ENCODE measurements around the gene KERA. TPM values are rescaled to one million over a fixed set of nuclear protein-coding genes. Genes with fewer than 3 reads are reported as not detected.

KERA gene
- total RNA-seq, 1 donor from 2014 or later, result not detected

GRCh38 chr12:91043408-91043807, 14.4 kb downstream of the KERA start:
- TF ChIP-seq, protein P1, sequence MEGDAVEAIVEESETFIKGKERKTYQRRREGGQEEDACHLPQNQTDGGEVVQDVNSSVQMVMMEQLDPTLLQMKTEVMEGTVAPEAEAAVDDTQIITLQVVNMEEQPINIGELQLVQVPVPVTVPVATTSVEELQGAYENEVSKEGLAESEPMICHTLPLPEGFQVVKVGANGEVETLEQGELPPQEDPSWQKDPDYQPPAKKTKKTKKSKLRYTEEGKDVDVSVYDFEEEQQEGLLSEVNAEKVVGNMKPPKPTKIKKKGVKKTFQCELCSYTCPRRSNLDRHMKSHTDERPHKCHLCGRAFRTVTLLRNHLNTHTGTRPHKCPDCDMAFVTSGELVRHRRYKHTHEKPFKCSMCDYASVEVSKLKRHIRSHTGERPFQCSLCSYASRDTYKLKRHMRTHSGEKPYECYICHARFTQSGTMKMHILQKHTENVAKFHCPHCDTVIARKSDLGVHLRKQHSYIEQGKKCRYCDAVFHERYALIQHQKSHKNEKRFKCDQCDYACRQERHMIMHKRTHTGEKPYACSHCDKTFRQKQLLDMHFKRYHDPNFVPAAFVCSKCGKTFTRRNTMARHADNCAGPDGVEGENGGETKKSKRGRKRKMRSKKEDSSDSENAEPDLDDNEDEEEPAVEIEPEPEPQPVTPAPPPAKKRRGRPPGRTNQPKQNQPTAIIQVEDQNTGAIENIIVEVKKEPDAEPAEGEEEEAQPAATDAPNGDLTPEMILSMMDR (conservative IDR thresholded peaks at IDR 0.05; ENCODE audit: low read depth, low read length), result no peak
- H3K4me3 ChIP-seq (ENCODE audit: low read depth, low read length), result no peak overlapping the region
- no peak for DNase-seq (ENCODE audit: low read depth)

GRCh38 chr12:91040096-91040755, 17.6 kb downstream of the KERA start:
- DNase-seq (ENCODE audit: low read depth), result no peak
- TF ChIP-seq, protein P1 (conservative IDR thresholded peaks at IDR 0.05; ENCODE audit: low read depth, low read length), result no peak
- no peak overlapping the region for H3K4me3 ChIP-seq (ENCODE audit: low read depth, low read length)

- TF ChIP-seq, protein P1 (conservative IDR thresholded peaks at IDR 0.05; ENCODE audit: low read depth, low read length), result no peak
- DNase-seq (ENCODE audit: low read depth), result no peak
- no peak overlapping the region for H3K4me3 ChIP-seq (ENCODE audit: low read depth, low read length)
Measured at GRCh38 chr12:91037276-91037675, 20.5 kb downstream of the KERA start.

- no peak for DNase-seq (ENCODE audit: low read depth)
- H3K4me3 ChIP-seq (ENCODE audit: low read depth, low read length), result no peak overlapping the region
- TF ChIP-seq, protein P1 (conservative IDR thresholded peaks at IDR 0.05; ENCODE audit: low read depth, low read length), result no peak
Measured at GRCh38 chr12:91033251-91033650, 24.6 kb downstream of the KERA start.

- no peak for DNase-seq (ENCODE audit: low read depth)
- TF ChIP-seq, protein P1 (conservative IDR thresholded peaks at IDR 0.05; ENCODE audit: low read depth, low read length), result no peak
- H3K4me3 ChIP-seq (ENCODE audit: low read depth, low read length), result no peak overlapping the region
Measured at GRCh38 chr12:91023326-91024004, 34.4 kb downstream of the KERA start.

DNA sequence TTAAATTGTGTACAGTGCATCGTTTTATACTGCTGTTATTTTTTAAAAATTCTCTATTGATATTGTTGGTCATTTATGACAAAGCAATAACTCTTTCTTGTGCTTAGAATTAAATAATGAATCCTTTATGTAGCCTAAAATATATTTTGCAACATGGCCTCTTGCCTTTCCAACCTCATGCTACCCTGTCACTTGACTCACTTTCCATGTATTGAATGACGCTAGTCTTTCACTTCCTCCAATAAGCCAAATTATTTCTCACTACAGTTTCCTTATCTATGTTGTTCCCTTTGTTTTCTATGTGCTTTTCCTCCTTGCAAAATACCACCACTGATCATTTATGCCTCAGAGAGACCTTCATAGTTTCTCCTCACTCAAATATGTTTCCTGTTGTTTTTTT, 36.7 kb downstream of the KERA start:
- DNase-seq (ENCODE audit: low read depth), result no peak
- no peak overlapping the region for H3K4me3 ChIP-seq (ENCODE audit: low read depth, low read length)
- TF ChIP-seq, protein P1 (conservative IDR thresholded peaks at IDR 0.05; ENCODE audit: low read depth, low read length), result no peak

GRCh38 chr12:91019455-91019854, 38.4 kb downstream of the KERA start:
- TF ChIP-seq, protein P1 (conservative IDR thresholded peaks at IDR 0.05; ENCODE audit: low read depth, low read length), result no peak
- no peak for DNase-seq (ENCODE audit: low read depth)
- H3K4me3 ChIP-seq (ENCODE audit: low read depth, low read length), result no peak overlapping the region
